GM19238 (cell line): ENCODE results near the gene POLN.
"Not testable (repeated sequence)": the region's sequence is repeated elsewhere in the genome, so short reads cannot be mapped to it uniquely, and the experiment has no call there.

Experiments
- DNase-seq: peaks from one replicate; pipeline ENCODE4 v3.0.0; 2011; ENCODE audit warnings: low spot score; ENCODE audit not compliant: insufficient read length

POLN gene

GRCh38 chr4:2275546-2276251, 33.8 kb upstream of the POLN start:
- no peak for DNase-seq

GRCh38 chr4:2275044-2275397, 33.1 kb upstream of the POLN start:
- DNase-seq, result not testable (repeated sequence)

GRCh38 chr4:2274320-2275043, 32.6 kb upstream of the POLN start:
- DNase-seq, result no peak

GRCh38 chr4:2273657-2274319, 31.9 kb upstream of the POLN start:
- DNase-seq, result no peak

GRCh38 chr4:2273221-2273620, 31.3 kb upstream of the POLN start:
- no peak for DNase-seq

- DNase-seq, result no peak
Measured at GRCh38 chr4:2272828-2273120, 30.9 kb upstream of the POLN start.

GRCh38 chr4:2272026-2272827, 30.3 kb upstream of the POLN start:
- no peak for DNase-seq

- DNase-seq, result no peak
Measured at GRCh38 chr4:2271279-2272025, 29.5 kb upstream of the POLN start.

- DNase-seq, result no peak
Measured at GRCh38 chr4:2270341-2271165, 28.6 kb upstream of the POLN start.

GRCh38 chr4:2269618-2270163, 27.8 kb upstream of the POLN start:
- no peak for DNase-seq

GRCh38 chr4:2269206-2269531, 27.2 kb upstream of the POLN start:
- DNase-seq, result no peak

GRCh38 chr4:2268357-2269205, 26.7 kb upstream of the POLN start:
- DNase-seq, result no peak

- no peak for DNase-seq
Measured at GRCh38 chr4:2267841-2268240, 25.9 kb upstream of the POLN start.

- DNase-seq, result no peak
Measured at GRCh38 chr4:2267320-2267811, 25.4 kb upstream of the POLN start.

- DNase-seq, result no peak
Measured at GRCh38 chr4:2266821-2267220, 24.9 kb upstream of the POLN start.

GRCh38 chr4:2266181-2266580, 24.3 kb upstream of the POLN start:
- DNase-seq, result no peak

- no peak for DNase-seq
Measured at GRCh38 chr4:2265113-2266110, 23.5 kb upstream of the POLN start.

GRCh38 chr4:2264481-2265041, 22.6 kb upstream of the POLN start:
- no peak for DNase-seq
